ENCODE results near the gene CDKAL1. TPM values are rescaled to one million over a fixed set of nuclear protein-coding genes. Genes with fewer than 3 reads are reported as not detected.

The CDKAL1 gene
- total RNA-seq, 2 donors from 2014 or later: 12.1 to 19.0 TPM

DNA sequence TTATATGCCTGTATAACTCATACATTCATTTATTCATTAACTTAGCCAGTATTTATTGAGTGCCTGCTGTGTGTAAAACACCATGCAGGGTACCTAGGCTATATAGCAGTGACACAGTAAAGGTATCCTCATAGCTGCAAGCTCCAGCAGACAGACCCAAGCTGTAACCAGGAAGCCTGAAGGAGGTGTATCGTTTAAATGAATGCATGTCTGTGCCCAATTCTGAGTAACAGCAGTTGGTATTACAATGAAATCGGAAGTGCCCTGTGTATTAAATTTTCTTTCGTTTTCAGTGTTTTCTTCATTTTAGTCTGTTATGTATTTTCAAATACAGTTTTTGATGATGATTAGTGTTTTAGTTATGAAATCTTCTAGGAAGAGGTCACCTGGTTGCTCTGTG is 573.5 kb downstream of the CDKAL1 start:
- intact Hi-C loops (cut with DNase I): no loop called here
- WGBS: 98% methylated on average over 3 of the region's 3 CpGs
- Histone ChIP-seq H3K27me3 (replicated peaks; ENCODE audit: insufficient read depth) (no peaks in the 10 kb centered on the region), H3K27ac (no peak overlapping the region), H3K4me1 (replicated peaks) (no peaks in the 10 kb centered on the region), H3K9me3 (no peaks in the 10 kb centered on the region), H3K4me3 (no peak overlapping the region), H3K36me3 (no peaks in the 10 kb centered on the region)
- no peak for DNase-seq (ENCODE audit: low spot score)
- TF ChIP-seq CTCF (IDR thresholded peaks at IDR 0.05) (no peak), POLR2AphosphoS5 (IDR thresholded peaks at IDR 0.05) (no peak), POLR2A (IDR thresholded peaks at IDR 0.05) (no peak)

DNA sequence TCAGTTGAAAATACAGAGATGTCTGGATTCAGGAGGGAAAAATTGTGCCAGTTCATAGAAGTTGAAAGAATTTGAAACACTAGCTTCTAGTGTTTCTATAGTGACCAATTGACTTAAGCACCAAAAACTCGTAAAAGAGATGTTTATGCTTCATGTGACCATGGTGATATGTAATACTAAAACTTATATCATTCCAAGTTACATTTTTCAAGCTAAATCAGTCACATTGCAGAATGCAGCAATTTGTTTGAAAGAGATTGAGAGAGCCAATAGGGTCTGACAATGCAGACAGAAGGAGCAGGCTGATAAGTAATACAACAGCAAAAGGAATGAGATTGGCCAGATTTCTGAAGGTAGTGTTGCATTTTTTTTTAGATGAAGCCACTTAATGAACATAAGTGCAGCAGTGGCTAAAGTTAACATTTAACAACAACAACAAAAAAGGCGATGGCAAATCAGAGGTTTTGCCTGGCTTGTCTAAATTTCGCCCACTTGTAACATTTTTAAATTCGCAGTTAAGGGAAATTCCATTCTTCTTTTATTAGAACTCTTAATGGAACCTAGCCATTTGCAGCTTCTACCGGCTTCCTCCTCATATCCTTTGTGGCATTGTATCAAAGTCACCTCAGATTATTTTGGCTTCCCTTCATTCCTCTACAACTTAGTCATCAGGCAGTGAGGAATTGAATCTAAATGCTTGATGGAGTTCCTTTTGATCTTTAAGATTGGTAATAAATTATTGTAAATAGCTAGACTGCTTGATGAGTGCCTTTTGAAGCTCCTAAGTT is 575.3 kb downstream of the CDKAL1 start:
- Histone ChIP-seq H3K4me3 (no peak overlapping the region), H3K4me1 (replicated peaks) (no peaks in the 10 kb centered on the region), H3K36me3 (no peaks in the 10 kb centered on the region), H3K27me3 (replicated peaks; ENCODE audit: insufficient read depth) (no peaks in the 10 kb centered on the region), H3K27ac (no peak overlapping the region), H3K9me3 (no peaks in the 10 kb centered on the region)
- TF ChIP-seq POLR2A (IDR thresholded peaks at IDR 0.05) (no peak), POLR2AphosphoS5 (IDR thresholded peaks at IDR 0.05) (peak; percentile 39)
- intact Hi-C loops (cut with DNase I): no loop called here
- DNase-seq (ENCODE audit: low spot score): no peak
- WGBS: 13% methylated on average over 5 of the region's 5 CpGs

- Histone ChIP-seq H3K27me3 (replicated peaks; ENCODE audit: insufficient read depth) (no peaks in the 10 kb centered on the region), H3K4me3 (no peak overlapping the region), H3K36me3 (no peaks in the 10 kb centered on the region), H3K27ac (no peak overlapping the region), H3K4me1 (replicated peaks) (no peaks in the 10 kb centered on the region), H3K9me3 (no peaks in the 10 kb centered on the region)
- WGBS: 86% methylated on average over 5 of the region's 5 CpGs
- intact Hi-C loops (cut with DNase I): no loop called here
- no peak for DNase-seq (ENCODE audit: low spot score)
- TF ChIP-seq POLR2A (IDR thresholded peaks at IDR 0.05): no peak
- TF ChIP-seq CTCF (IDR thresholded peaks at IDR 0.05): no peak
- TF ChIP-seq POLR2AphosphoS5 (IDR thresholded peaks at IDR 0.05): no peak
Measured at GRCh38 chr6:21110684-21111083, 576.4 kb downstream of the CDKAL1 start.

DNA sequence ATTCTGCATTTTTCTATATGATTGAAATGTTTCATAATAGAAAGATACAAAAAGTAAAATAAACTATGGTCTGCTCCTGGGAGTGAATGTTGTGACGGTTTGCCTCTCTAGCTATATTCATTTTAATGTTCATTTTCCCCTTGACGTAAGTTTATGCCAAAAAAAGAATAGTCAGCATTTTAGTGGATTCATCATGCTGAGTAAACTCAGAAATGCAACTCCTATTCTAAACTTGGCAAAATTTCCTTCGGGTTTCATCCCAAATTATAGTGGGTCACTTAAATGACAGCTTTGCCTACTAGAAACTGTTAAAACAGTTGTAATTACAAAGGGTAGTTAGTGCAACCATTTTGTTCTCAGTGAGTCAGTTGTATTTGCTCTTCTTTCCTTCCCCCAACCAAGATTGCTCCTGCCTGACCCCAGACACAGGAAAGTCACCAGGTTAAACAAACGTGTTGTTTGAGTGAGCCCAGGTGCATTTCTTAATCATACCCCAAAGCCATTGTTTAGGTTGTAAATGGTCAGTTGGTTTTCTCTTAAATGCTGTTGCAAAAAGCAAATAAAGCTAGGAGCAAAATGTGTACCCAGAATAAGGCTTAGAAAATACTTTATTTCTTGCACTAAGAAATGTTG is 577.0 kb downstream of the CDKAL1 start:
- Histone ChIP-seq H3K27ac (no peak overlapping the region), H3K36me3 (no peaks in the 10 kb centered on the region), H3K9me3 (no peaks in the 10 kb centered on the region), H3K27me3 (replicated peaks; ENCODE audit: insufficient read depth) (no peaks in the 10 kb centered on the region), H3K4me1 (replicated peaks) (no peaks in the 10 kb centered on the region), H3K4me3 (no peak overlapping the region)
- TF ChIP-seq POLR2A (IDR thresholded peaks at IDR 0.05) (no peak), CTCF (IDR thresholded peaks at IDR 0.05) (no peak), POLR2AphosphoS5 (IDR thresholded peaks at IDR 0.05) (no peak)
- intact Hi-C loops (cut with DNase I): no loop called here
- DNase-seq (ENCODE audit: low spot score): no peak
- WGBS: 64% methylated on average over 4 of the region's 4 CpGs

GRCh38 chr6:21115111-21115510 is 580.9 kb downstream of the CDKAL1 start:
- DNase-seq (ENCODE audit: low spot score): no peak
- intact Hi-C loops (cut with DNase I): no loop called here
- no peaks in the 10 kb centered on the region for H3K4me1 ChIP-seq (replicated peaks)
- 26% methylated on average over 2 of the region's 2 CpGs for WGBS
- TF ChIP-seq POLR2AphosphoS5 (IDR thresholded peaks at IDR 0.05): no peak
- TF ChIP-seq POLR2A (IDR thresholded peaks at IDR 0.05): no peak
- H3K27ac ChIP-seq: no peak overlapping the region
- H3K4me3 ChIP-seq: no peak overlapping the region
- H3K9me3 ChIP-seq: no peaks in the 10 kb centered on the region
- no peaks in the 10 kb centered on the region for H3K27me3 ChIP-seq (replicated peaks; ENCODE audit: insufficient read depth)
- no peaks in the 10 kb centered on the region for H3K36me3 ChIP-seq

All from prostate gland (tissue), 2 donors.